HPDE6-E6E7 (cell line): Measurements from ENCODE around the gene DDB1.

Experiments
- DNase-seq: peaks from one replicate; pipeline ENCODE4 v3.0.0; 2011; ENCODE audit warnings: missing footprints; ENCODE audit errors: extremely low spot score

Gene DDB1

GRCh38 chr11:61336171-61336935 lies 3.4 kb upstream of the DDB1 start:
- peak; percentile 73 for DNase-seq

GRCh38 chr11:61335355-61335710 lies 2.4 kb upstream of the DDB1 start:
- no peak for DNase-seq

- DNase-seq, result peak; percentile 44
These were observed 1.8 kb upstream of the DDB1 start for GRCh38 chr11:61334434-61335354.

- no peak for DNase-seq
These were observed 887 bp upstream of the DDB1 start for GRCh38 chr11:61333550-61334433.

GRCh38 chr11:61332281-61332796 lies 566 bp downstream of the DDB1 start:
- no peak for DNase-seq

- DNase-seq, result no peak
These were observed 1.3 kb downstream of the DDB1 start for GRCh38 chr11:61331651-61332050.

- DNase-seq, result no peak
These were observed 3.0 kb downstream of the DDB1 start for GRCh38 chr11:61329871-61330270.

GRCh38 chr11:61328351-61328750 lies 4.6 kb downstream of the DDB1 start:
- no peak for DNase-seq

GRCh38 chr11:61327669-61328071 lies 5.2 kb downstream of the DDB1 start:
- no peak for DNase-seq

- peak; percentile 63 for DNase-seq
These were observed 7.1 kb downstream of the DDB1 start for GRCh38 chr11:61325649-61326414.

- no peak for DNase-seq
These were observed 17.6 kb downstream of the DDB1 start for GRCh38 chr11:61315260-61315659.

GRCh38 chr11:61310749-61311148 lies 22.2 kb downstream of the DDB1 start:
- no peak for DNase-seq

GRCh38 chr11:61309739-61310138 lies 23.2 kb downstream of the DDB1 start:
- no peak for DNase-seq

GRCh38 chr11:61309141-61309540 lies 23.8 kb downstream of the DDB1 start:
- no peak for DNase-seq

- DNase-seq, result no peak
These were observed 25.6 kb downstream of the DDB1 start for GRCh38 chr11:61307354-61307753.

- DNase-seq, result no peak
These were observed 26.7 kb downstream of the DDB1 start for GRCh38 chr11:61306221-61306620.

GRCh38 chr11:61305417-61305816 lies 27.5 kb downstream of the DDB1 start:
- no peak for DNase-seq

GRCh38 chr11:61303725-61304124 lies 29.2 kb downstream of the DDB1 start:
- DNase-seq, result no peak

- DNase-seq, result no peak
These were observed 30.4 kb downstream of the DDB1 start for GRCh38 chr11:61302550-61302949.

GRCh38 chr11:61298663-61299244 lies 34.2 kb downstream of the DDB1 start:
- DNase-seq, result no peak

- DNase-seq, result peak; percentile 80
These were observed 35.2 kb downstream of the DDB1 start for GRCh38 chr11:61297746-61298145.
